NCI-H2107 (cell line): Measurements from ENCODE around the gene RBM33.

Experiments used
- DNase-seq: peaks from one replicate; lab custom pipeline; 2025; lab: John Stamatoyannopoulos, UW

RBM33 gene

DNA sequence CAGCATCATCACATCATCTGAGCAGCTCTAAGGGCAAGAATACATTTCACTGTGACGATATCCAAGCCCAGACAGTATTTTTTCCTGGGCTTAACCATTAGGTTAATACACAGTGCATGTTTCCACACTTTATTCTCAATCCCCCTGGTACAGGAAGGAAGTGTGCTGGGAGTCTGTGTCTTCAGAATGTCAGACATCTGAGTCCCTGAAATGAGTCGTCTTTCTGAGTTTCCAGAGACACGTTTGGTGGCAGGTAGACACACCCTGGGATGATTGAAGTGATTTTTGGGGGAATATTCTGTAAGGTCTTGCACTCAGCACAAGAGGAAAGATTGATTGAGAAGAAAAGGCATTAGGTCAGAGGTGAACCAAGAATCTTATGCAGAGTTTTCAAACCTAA, 180.9 kb downstream of the RBM33 start:
- no peak for DNase-seq

DNA sequence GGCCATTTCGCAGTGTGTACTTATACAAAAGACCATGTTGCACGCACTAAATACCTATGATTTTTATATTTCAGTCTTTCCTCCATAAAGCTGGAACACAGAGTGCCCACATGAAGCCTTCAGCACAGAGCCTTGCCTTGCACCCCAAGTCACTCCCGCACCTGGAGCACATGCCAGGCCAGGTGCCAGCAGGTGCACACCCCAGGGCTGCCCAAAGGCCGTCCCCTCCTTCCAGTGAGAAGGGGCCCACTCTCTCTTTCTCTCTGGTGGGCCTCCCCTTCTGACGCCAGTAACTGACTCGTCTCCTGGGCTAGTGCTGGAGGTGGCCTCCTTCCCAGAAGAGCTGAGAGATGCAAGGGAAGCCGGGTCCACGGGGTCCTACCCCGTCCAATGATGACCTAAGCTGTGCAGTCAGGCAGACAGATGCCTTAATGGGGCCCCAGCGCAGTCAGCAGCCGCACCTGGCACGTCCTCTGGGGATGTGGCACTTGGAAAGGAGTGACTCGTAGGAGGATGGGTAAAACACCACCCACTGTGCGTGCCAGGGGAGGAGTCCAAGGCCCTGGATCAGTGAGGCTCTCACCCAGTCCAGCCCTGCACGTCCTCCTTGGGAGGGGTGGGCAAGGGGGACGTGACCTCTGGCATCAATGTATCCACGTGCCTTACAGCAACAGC, 185.5 kb downstream of the RBM33 start:
- DNase-seq, result no peak
